Lower leg skin (tissue), 3 donors: ENCODE data around the gene LTK.

Experiments used
- CTCF ChIP-seq, 3 donors: fragments of 450-650 bp; IDR thresholded peaks; one replicate each; pipeline ENCODE4 v1.5.1; 2016; ENCODE audit warnings: antibody characterized with exemption in 3 of 3, mild to moderate bottlenecking in 3 of 3, moderate library complexity in 2 of 3
- POLR2A ChIP-seq, 2 donors: fragments of 450-650 bp; IDR thresholded peaks; one replicate each; pipeline ENCODE4 v1.6.1; 2016 to 2017; ENCODE audit warnings: antibody characterized with exemption in 2 of 2, mild to moderate bottlenecking in 1 of 2, moderate library complexity in 1 of 2

- TF ChIP-seq CTCF (IDR thresholded peaks at IDR 0.05) (no peak), POLR2A (IDR thresholded peaks at IDR 0.05) (no peak)
Observed at GRCh38 chr15:41493902-41494189, 19.8 kb downstream of the LTK start.
